ENCODE results near the gene SMYD3. TPM values are rescaled to one million over a fixed set of nuclear protein-coding genes. Genes with fewer than 3 reads are reported as not detected.

Gene SMYD3
- total RNA-seq, 1 experiment from 2014 or later, result 29.6 TPM

DNA sequence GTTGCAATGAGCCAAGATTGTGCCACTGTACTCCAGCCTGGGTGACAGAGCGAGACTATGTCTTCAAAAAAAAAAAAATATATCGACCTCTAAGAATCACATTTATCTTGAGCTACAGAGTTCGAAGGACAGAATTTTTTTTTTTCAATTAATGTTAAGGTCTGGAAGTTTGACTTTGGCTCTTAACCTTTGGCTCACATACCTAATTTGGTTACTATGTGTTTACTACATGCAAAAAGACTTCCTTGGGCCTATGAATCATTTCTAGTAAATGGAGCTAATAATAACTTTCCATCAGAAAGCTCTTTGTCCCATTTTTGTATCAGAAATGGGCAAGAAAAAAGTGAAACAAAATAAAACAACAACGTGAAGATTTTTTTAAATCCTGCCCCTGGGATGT lies 351.2 kb downstream of the SMYD3 start:
- Histone ChIP-seq H3K79me2 (ENCODE audit: low read depth) (no peaks in the 10 kb centered on the region), H3K27me3 (ENCODE audit: insufficient read depth, low read depth) (no peaks in the 10 kb centered on the region), H2AFZ (no peak overlapping the region), H3K4me1 (replicated peaks; ENCODE audit: insufficient read depth) (no peaks in the 10 kb centered on the region), H4K20me1 (ENCODE audit: insufficient read depth) (no peaks in the 10 kb centered on the region), H3K27ac (no peak overlapping the region), H3K4me2 (no peak overlapping the region), H3K9me3 (ENCODE audit: insufficient read depth, low read depth) (no peaks in the 10 kb centered on the region), H3F3A (ENCODE audit: insufficient read depth, low read depth) (no peaks in the 10 kb centered on the region), H3K9me2 (ENCODE audit: insufficient read depth) (no peaks in the 10 kb centered on the region), H3K36me3 (ENCODE audit: low read depth) (no peaks in the 10 kb centered on the region), H3K4me3 (no peak overlapping the region)
- ChIA-PET CTCF (no interaction called here), POLR2A (ENCODE audit: unreplicated experiment) (no interaction called here)
- no TSS peak for BruUV-seq (replicated peaks)
- no peak for TF ChIP-seq EZH2 (IDR thresholded peaks at IDR 0.05; ENCODE audit: low read depth)
- no peak for TF ChIP-seq CTCF (conservative IDR thresholded peaks at IDR 0.05)
- intact Hi-C loops (cut with micrococcal nuclease; ENCODE audit: unreplicated experiment), result no loop called here
- no peak for DNase-seq

GRCh38 chr1:246153796-246154212 lies 353.3 kb downstream of the SMYD3 start:
- no peaks in the 10 kb centered on the region for H3K9me2 ChIP-seq (ENCODE audit: insufficient read depth)
- no peaks in the 10 kb centered on the region for H3K36me3 ChIP-seq (ENCODE audit: low read depth)
- H3K79me2 ChIP-seq (ENCODE audit: low read depth), result no peaks in the 10 kb centered on the region
- no peaks in the 10 kb centered on the region for H4K20me1 ChIP-seq (ENCODE audit: insufficient read depth)
- intact Hi-C loops (cut with micrococcal nuclease; ENCODE audit: unreplicated experiment), result no loop called here
- BruUV-seq (replicated peaks), result no TSS peak
- POLR2A ChIA-PET (ENCODE audit: unreplicated experiment), result no interaction called here
- H3F3A ChIP-seq (ENCODE audit: insufficient read depth, low read depth), result no peaks in the 10 kb centered on the region
- TF ChIP-seq EZH2 (IDR thresholded peaks at IDR 0.05; ENCODE audit: low read depth), result no peak
- TF ChIP-seq CTCF (conservative IDR thresholded peaks at IDR 0.05), result no peak
- no peaks in the 10 kb centered on the region for H3K4me1 ChIP-seq (replicated peaks; ENCODE audit: insufficient read depth)
- H2AFZ ChIP-seq, result no peak overlapping the region
- no peak for DNase-seq
- H3K27ac ChIP-seq, result no peak overlapping the region
- H3K4me3 ChIP-seq, result no peak overlapping the region
- no peaks in the 10 kb centered on the region for H3K27me3 ChIP-seq (ENCODE audit: insufficient read depth, low read depth)
- H3K9me3 ChIP-seq (ENCODE audit: insufficient read depth, low read depth), result no peaks in the 10 kb centered on the region
- H3K4me2 ChIP-seq, result no peak overlapping the region
- CTCF ChIA-PET, result no interaction called here

DNA sequence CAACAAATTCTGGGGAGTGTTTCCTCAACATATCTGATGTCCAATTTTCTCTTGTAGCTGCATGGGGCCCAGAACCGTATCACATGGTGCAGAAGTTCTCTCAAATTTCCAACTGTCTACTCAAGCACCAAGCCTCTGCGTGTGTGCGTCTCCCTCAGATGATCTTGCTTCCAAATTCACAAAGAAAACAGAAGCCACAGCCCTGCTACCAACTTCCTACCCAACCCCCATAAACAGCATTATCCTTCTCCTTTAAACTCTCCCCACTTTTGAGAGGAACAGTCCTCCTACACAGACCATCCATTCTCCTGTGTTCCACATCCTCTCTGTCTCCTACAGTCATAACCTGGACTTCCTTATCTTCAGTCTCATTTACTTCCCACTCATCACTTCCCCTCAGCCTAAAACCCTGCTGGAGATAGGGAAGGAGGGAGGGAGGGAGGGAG lies 354.1 kb downstream of the SMYD3 start:
- H3K27me3 ChIP-seq (ENCODE audit: insufficient read depth, low read depth), result no peaks in the 10 kb centered on the region
- H3K27ac ChIP-seq, result no peak overlapping the region
- no peak for DNase-seq
- H3K4me1 ChIP-seq (replicated peaks; ENCODE audit: insufficient read depth), result no peaks in the 10 kb centered on the region
- BruUV-seq (replicated peaks), result no TSS peak
- H2AFZ ChIP-seq, result no peak overlapping the region
- CTCF ChIA-PET, result no interaction called here
- H3F3A ChIP-seq (ENCODE audit: insufficient read depth, low read depth), result no peaks in the 10 kb centered on the region
- H3K79me2 ChIP-seq (ENCODE audit: low read depth), result no peaks in the 10 kb centered on the region
- POLR2A ChIA-PET (ENCODE audit: unreplicated experiment), result no interaction called here
- H3K9me3 ChIP-seq (ENCODE audit: insufficient read depth, low read depth), result no peaks in the 10 kb centered on the region
- H3K4me3 ChIP-seq, result no peak overlapping the region
- no peaks in the 10 kb centered on the region for H4K20me1 ChIP-seq (ENCODE audit: insufficient read depth)
- TF ChIP-seq EZH2 (IDR thresholded peaks at IDR 0.05; ENCODE audit: low read depth), result no peak
- no peak for TF ChIP-seq CTCF (conservative IDR thresholded peaks at IDR 0.05)
- H3K4me2 ChIP-seq, result no peak overlapping the region
- intact Hi-C loops (cut with micrococcal nuclease; ENCODE audit: unreplicated experiment), result no loop called here
- H3K36me3 ChIP-seq (ENCODE audit: low read depth), result no peaks in the 10 kb centered on the region
- H3K9me2 ChIP-seq (ENCODE audit: insufficient read depth), result no peaks in the 10 kb centered on the region
